H1 (cell line): ENCODE measurements around the gene MIB2. TPM values are rescaled to one million over a fixed set of nuclear protein-coding genes. Genes with fewer than 3 reads are reported as not detected.

Experiments used
- JUN ChIP-seq: IDR thresholded peaks from 2 replicates; pipeline ENCODE4 v1.6.1; 2011; ENCODE audit warnings: low read depth, mild to moderate bottlenecking, improper control_type of control experiment, low read length
- YY1 ChIP-seq: IDR thresholded peaks from 2 replicates; pipeline ENCODE4 v1.6.1; 2011; ENCODE audit warnings: low read depth, mild to moderate bottlenecking, low read length
- polyA plus RNA-seq, 7 experiments: library from polyadenylated mRNA; depleted of rRNA in 3 of 7; stranded (reverse) in 5 of 7; unstranded in 2 of 7; fragments of >200 nt in 5 of 7; fragments of 200-250 nt in 2 of 7; gene quantifications; 1 replicate in 5 of 7; 2 replicates in 1 of 7; 4 replicates in 1 of 7; pipeline versions ENCODE4 v1.2.1 to v1.2.3, GENCODE V29; 2011 to 2013; ENCODE audit warnings: missing spikeins in 2 of 7, mixed read lengths in 2 of 7
- total RNA-seq: library from RNA; stranded (reverse); fragmentation: NEBNext Ultra II Directional; extraction: Animal tissue kit (Norgen Biotek cat#: 25700); gene quantifications from 2 replicates; pipeline ENCODE4 v1.2.1, GENCODE V29; 2021
- TF ChIP-seq, protein P1 (sequence below): fragments of 300-600 bp; sonication (generic); IDR thresholded peaks from 2 replicates; pipeline ENCODE4 v1.7.1; 2012; ENCODE audit warnings: low read length, moderate library complexity, mild to moderate bottlenecking, inconsistent platforms; ENCODE audit not compliant: insufficient replicate concordance
- TF ChIP-seq, protein P2 (sequence below): IDR thresholded peaks from 2 replicates; pipeline ENCODE4 v1.6.1; 2012; ENCODE audit warnings: inconsistent platforms

MIB2 gene
- total and polyA plus RNA-seq, 2 of the 8 experiments (the other 6 are each of a cell fraction or from before 2014, with no cell fraction given) = 32.5 to 60.0 TPM

DNA sequence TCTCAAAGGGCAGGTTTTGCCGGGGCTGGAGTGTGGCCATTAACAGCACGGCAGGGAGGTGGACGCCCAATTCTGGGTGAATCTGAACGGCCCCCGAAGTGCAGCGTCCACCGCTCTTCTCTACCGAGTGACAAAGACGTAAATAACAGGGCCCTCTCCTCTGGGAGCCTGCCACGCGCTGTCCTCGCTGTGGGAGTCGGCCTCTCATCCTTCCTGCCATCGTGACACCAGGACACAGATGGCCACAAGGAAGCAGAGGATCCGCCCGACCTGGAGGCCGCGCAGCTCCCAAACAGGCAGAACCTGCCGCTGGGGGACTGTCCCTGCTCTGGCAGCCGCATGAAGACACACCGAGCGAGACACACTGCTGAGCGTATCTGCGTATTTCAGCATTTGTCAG is 55.6 kb downstream of the MIB2 start (continued):
- TF ChIP-seq, protein P1, sequence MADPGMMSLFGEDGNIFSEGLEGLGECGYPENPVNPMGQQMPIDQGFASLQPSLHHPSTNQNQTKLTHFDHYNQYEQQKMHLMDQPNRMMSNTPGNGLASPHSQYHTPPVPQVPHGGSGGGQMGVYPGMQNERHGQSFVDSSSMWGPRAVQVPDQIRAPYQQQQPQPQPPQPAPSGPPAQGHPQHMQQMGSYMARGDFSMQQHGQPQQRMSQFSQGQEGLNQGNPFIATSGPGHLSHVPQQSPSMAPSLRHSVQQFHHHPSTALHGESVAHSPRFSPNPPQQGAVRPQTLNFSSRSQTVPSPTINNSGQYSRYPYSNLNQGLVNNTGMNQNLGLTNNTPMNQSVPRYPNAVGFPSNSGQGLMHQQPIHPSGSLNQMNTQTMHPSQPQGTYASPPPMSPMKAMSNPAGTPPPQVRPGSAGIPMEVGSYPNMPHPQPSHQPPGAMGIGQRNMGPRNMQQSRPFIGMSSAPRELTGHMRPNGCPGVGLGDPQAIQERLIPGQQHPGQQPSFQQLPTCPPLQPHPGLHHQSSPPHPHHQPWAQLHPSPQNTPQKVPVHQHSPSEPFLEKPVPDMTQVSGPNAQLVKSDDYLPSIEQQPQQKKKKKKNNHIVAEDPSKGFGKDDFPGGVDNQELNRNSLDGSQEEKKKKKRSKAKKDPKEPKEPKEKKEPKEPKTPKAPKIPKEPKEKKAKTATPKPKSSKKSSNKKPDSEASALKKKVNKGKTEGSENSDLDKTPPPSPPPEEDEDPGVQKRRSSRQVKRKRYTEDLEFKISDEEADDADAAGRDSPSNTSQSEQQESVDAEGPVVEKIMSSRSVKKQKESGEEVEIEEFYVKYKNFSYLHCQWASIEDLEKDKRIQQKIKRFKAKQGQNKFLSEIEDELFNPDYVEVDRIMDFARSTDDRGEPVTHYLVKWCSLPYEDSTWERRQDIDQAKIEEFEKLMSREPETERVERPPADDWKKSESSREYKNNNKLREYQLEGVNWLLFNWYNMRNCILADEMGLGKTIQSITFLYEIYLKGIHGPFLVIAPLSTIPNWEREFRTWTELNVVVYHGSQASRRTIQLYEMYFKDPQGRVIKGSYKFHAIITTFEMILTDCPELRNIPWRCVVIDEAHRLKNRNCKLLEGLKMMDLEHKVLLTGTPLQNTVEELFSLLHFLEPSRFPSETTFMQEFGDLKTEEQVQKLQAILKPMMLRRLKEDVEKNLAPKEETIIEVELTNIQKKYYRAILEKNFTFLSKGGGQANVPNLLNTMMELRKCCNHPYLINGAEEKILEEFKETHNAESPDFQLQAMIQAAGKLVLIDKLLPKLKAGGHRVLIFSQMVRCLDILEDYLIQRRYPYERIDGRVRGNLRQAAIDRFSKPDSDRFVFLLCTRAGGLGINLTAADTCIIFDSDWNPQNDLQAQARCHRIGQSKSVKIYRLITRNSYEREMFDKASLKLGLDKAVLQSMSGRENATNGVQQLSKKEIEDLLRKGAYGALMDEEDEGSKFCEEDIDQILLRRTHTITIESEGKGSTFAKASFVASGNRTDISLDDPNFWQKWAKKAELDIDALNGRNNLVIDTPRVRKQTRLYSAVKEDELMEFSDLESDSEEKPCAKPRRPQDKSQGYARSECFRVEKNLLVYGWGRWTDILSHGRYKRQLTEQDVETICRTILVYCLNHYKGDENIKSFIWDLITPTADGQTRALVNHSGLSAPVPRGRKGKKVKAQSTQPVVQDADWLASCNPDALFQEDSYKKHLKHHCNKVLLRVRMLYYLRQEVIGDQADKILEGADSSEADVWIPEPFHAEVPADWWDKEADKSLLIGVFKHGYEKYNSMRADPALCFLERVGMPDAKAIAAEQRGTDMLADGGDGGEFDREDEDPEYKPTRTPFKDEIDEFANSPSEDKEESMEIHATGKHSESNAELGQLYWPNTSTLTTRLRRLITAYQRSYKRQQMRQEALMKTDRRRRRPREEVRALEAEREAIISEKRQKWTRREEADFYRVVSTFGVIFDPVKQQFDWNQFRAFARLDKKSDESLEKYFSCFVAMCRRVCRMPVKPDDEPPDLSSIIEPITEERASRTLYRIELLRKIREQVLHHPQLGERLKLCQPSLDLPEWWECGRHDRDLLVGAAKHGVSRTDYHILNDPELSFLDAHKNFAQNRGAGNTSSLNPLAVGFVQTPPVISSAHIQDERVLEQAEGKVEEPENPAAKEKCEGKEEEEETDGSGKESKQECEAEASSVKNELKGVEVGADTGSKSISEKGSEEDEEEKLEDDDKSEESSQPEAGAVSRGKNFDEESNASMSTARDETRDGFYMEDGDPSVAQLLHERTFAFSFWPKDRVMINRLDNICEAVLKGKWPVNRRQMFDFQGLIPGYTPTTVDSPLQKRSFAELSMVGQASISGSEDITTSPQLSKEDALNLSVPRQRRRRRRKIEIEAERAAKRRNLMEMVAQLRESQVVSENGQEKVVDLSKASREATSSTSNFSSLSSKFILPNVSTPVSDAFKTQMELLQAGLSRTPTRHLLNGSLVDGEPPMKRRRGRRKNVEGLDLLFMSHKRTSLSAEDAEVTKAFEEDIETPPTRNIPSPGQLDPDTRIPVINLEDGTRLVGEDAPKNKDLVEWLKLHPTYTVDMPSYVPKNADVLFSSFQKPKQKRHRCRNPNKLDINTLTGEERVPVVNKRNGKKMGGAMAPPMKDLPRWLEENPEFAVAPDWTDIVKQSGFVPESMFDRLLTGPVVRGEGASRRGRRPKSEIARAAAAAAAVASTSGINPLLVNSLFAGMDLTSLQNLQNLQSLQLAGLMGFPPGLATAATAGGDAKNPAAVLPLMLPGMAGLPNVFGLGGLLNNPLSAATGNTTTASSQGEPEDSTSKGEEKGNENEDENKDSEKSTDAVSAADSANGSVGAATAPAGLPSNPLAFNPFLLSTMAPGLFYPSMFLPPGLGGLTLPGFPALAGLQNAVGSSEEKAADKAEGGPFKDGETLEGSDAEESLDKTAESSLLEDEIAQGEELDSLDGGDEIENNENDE = no peak
- TF ChIP-seq, protein P2, sequence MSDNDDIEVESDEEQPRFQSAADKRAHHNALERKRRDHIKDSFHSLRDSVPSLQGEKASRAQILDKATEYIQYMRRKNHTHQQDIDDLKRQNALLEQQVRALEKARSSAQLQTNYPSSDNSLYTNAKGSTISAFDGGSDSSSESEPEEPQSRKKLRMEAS = no peak
- TF ChIP-seq YY1 (no peak), JUN (no peak)
